Glomerular visceral epithelial cell (primary cell): ENCODE results near the gene MARCHF9.

Experiments used
- DNase-seq: peaks from one replicate; pipeline ENCODE4 v3.0.0-alpha.2; 2016; ENCODE audit errors: extremely low spot score

MARCHF9 gene

DNA sequence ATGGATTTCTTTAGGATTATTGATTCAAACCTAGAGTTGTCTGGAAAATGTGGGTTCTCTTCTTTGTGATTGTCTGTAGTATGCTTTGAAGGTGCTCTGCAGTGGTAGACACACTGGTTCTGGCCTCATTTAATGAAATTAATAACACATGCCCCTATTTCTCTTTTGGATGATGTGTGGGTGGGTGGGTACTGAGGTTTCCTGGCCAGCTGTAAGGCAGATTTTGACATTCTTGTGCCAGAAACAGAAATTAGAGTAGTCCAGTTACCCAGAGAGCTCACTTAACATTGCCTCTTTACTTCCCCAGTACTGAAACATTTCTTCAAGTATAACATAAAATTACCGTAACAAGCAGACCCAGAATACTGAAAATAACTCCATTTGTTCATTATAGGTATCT lies 42.1 kb downstream of the MARCHF9 start:
- no peak for DNase-seq

DNA sequence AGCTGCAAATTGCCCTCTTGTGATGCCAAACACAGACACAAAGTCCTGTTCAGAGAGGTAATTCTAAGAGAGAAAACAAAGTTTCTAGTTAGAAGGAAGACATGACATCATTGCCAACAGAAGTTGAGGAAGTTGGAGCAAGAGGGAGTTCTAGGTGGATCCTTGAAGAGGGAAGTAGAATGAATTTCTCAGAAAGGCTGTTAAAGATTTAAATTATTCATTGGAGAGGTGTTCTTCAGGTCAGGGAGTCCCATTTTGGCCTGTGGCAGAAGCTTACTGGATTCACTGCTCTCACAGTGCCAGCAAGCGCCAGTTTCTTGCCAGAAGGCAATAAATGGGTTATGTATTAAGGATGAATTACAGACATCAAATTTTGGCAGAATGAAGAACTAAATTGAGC lies 43.0 kb downstream of the MARCHF9 start:
- DNase-seq: no peak

DNA sequence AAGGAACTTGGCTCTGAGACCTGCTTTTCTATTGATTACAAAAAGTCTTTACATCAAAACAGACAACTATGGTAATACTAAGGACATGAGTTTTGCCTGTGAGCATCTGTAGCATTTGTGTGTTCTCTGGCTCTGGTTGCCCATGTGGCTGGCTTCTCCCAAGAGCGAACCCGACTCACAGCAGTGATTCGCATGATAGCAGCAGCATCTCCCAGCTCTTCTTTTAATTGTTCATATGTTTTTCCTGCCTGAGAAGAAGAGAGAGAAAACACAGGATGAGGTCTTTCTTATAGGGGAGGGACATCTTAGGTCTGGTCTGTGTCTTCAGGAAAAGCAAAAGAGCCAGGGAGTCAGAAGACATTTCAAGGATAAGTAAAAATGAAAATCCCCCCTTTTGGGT lies 46.1 kb downstream of the MARCHF9 start:
- DNase-seq: no peak

DNA sequence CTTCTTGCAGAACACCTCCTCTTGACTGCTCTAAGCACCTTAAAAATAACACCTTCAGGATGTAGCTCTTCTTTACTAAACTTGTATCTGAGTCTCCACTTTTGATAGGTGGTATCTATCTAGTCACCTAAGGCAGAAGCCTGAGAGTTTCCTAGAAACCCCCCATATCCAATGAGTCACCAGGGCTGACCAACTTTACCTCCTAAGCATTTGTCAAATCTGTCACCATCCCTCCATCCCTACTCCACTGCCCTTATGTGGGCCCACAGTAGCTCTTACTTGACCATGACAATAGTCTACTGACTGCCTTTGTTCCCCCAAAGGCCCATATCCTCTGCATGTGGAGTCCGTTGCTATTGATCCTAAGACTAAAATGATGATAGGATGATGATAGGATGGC lies 47.7 kb downstream of the MARCHF9 start:
- DNase-seq: no peak

DNA sequence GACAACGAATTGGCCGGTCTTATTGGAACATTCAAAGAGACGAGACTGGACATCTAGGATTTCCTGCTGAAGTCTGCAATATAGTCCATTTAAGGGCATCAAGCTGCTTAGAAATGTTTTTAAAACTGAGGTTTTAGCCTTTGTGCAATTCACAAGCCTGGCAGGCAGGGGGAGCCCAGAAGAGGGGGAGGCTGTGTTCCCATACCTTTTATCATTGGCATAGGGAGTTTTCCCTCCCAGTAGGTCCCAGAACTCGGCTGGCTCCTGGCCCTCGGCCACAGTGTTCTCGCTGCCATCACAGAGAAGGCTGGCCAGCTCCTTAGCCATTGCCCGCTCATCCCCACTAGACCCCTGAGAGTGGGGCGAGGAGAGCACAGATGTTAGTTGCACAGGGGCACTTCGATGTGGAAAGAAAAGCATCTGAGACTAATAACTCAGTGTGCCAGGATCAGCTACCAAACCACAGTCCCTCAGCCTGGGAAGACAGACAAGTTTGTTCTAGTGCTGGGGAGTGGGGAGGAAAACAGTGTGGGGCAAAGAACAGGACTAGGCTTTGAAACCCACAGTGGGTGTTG lies 48.5 kb downstream of the MARCHF9 start:
- peak; percentile 41 for DNase-seq

DNA sequence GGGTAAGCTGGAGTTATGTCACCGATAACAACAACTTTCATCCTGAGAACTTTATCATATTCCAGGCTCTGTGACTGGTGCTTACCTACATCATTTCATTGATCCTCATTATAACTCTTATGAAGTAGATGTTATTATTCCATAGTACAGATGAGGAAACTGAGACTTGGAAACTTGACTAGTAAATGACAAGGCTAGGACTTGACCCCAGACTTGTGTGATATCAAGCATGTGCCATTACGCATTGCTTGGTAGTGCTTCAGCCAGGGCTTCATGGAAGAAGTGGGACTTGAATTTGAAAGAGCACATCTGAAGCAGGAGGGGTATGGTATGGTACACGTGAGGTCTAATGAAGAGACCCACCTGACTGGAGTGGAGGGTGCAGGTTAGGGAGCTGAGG lies 51.8 kb downstream of the MARCHF9 start:
- DNase-seq: no peak

DNA sequence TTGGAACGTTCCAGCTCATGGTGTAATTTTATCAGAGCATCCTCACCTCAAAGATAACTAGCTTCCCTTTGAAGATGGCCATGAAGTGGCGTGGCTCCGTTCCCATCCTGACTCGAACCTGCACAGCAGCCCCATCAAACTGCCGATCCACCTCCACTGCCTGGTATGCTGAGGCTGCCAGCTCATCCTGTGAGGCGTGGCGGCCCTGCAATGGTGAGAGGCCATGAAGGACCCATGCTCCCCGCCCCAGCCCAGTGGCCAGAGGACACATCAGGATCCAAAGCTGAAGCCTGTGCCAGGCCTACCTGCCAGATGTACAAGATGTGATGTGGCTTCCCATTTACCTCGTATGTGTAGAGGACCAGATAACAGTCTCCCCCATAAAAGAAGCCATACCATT lies 52.4 kb downstream of the MARCHF9 start:
- DNase-seq: no peak

DNA sequence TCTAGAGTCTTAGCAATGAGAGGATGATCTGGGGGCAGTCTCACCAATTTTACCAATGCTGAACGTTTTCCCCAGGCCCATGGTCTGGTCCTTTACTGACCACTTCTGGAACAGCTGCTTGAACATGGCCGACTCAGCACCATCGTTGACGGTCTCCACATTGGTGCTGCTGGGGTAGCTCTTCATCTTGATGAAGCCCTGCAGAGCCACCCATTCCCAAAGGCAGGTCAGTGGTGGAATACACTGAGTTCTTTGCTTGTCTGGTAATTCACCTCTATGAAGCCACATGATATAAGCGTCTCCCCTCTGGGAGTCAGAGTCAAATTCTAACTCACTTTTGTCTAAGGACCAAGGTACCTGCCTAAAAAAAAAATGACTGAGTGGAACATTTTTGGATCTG lies 53.4 kb downstream of the MARCHF9 start:
- no peak for DNase-seq

DNA sequence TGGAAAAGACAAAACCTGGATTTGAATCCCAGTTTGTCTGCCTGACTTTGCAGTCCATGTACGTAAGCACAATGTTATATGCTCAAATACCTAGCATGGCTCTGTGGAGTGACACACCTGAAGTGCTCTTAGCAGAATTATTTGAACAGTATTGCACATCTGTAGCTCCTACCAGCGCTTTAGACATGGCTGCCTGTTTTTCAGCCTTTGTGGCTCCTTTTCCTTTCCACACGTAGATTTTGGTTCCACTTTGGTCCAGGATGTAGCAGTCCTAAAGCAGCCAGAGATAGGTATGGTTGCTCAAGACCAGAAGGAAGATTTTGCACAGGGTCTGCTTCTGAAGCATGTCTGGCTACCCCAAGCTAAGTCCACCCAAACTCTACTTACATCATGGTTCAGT lies 54.5 kb downstream of the MARCHF9 start:
- DNase-seq: no peak
